ENCODE measurements around the gene ADGRE2. TPM values are rescaled to one million over a fixed set of nuclear protein-coding genes. Genes with fewer than 3 reads are reported as not detected.

Gene ADGRE2
- total and polyA plus RNA-seq, 2 donors (not counting 3 experiments of a cell fraction or from before 2014, with no cell fraction given), result not detected

DNA sequence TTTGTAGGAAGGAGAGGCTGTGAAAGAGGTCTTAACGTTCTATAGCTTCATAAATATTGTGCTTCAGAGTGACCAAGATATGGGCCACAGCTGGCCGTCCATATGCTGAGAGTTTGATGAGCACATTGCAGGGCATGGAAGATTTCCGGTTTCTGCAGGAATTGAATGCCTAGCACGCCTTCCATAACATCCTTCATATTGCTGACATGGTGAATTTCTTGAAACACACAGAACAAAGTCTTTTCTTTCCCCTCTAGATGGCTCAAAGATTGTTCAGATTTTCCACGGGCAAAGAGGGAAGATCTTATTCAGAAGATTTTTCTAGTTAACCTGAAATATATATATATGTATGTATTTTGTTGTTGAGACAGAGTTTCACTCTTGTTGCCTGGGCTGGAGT is 42.4 kb downstream of the ADGRE2 start:
- FAIRE-seq, result no peak
- no peaks in the 10 kb centered on the region for H3K4me1 ChIP-seq (ENCODE audit: control insufficient read depth, extremely low read depth, insufficient read depth, low read length)

DNA sequence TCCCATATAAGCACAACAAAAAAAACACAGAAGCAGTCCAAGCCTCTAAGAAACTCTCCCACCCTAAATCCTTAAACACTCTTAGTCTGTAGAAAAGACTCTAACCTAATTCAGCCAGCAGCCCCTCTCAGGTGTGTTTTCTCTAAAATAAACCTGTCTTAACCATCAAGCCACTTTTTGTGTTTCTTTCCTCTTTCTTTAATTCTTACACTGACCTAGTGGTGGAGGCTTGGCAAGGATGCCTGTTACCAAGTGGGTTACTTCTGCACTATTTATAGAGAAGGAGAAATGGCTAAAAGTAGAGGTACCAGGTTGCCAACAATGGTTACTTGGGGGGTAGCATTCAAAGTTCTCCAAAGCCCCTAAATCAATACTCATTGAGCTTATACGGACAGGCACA is 44.8 kb downstream of the ADGRE2 start:
- Histone ChIP-seq H4K20me1 (replicated peaks; ENCODE audit: control insufficient read depth, extremely low read depth, insufficient read depth, low read length) (no peaks in the 10 kb centered on the region), H3K36me3 (ENCODE audit: control insufficient read depth in 2 of 2, extremely low read depth in 1 of 2, insufficient read depth in 2 of 2, low read length in 2 of 2) (no peaks in the 10 kb centered on the region), H3K27me3 (ENCODE audit: control insufficient read depth in 2 of 2, insufficient read depth in 2 of 2, low read length in 2 of 2) (no peaks in the 10 kb centered on the region), H3K4me2 (ENCODE audit: insufficient read depth, low read length) (no peak overlapping the region), H3K4me3 (replicated peaks in 1 of 3; ENCODE audit: insufficient read depth in 1 of 3, low read depth in 1 of 3, low read length in 3 of 3) (no peak overlapping the region), H3K79me2 (ENCODE audit: control insufficient read depth, insufficient read depth, low read length) (no peaks in the 10 kb centered on the region), H3K9me3 (replicated peaks; ENCODE audit: control insufficient read depth, insufficient read depth, low read length) (no peaks in the 10 kb centered on the region), H3K4me1 (ENCODE audit: control insufficient read depth, extremely low read depth, insufficient read depth, low read length) (no peaks in the 10 kb centered on the region), H2AFZ (ENCODE audit: low read depth, low read length) (no peak overlapping the region), H3K27ac (ENCODE audit: insufficient read depth, low read depth, low read length) (no peak overlapping the region), H3K9me1 (replicated peaks; ENCODE audit: control insufficient read depth, extremely low read depth, insufficient read depth, low read length) (no peaks in the 10 kb centered on the region), H3K9ac (replicated peaks; ENCODE audit: extremely low read depth, insufficient read depth, low read length) (no peak overlapping the region)
- FAIRE-seq (no peak), DNase-seq (ENCODE audit: low read depth, low spot score) (no peak)
- BruUV-seq (replicated peaks), result no TSS peak
- CTCF ChIA-PET, result no interaction called here
- dilution Hi-C loops (cut with MboI; ENCODE audit: extremely low pct_ligation_motif_present, low sequenced_read_pairs), result no loop called here
- intact Hi-C loops (cut with micrococcal nuclease), result no loop called here
- POLR2A ChIA-PET, result no interaction called here
- TF ChIP-seq JUN (IDR thresholded peaks at IDR 0.05; ENCODE audit: borderline replicate concordance, insufficient read depth, insufficient read length, low read depth) (no peak), CTCF (IDR thresholded peaks at IDR 0.05; ENCODE audit: extremely low read depth in 1 of 2, insufficient read depth in 1 of 2, low read depth in 1 of 2, low read length in 2 of 2) (no peak), POLR2A (IDR thresholded peaks at IDR 0.05; ENCODE audit: low read depth, low read length) (no peak), MYC (IDR thresholded peaks at IDR 0.05; ENCODE audit: low read depth, low read length) (no peak), GATA2 (IDR thresholded peaks at IDR 0.05; ENCODE audit: insufficient read depth, insufficient read length, low read depth, low read length) (no peak), POLR2AphosphoS5 (IDR thresholded peaks at IDR 0.05; ENCODE audit: insufficient read depth, low read depth, low read length) (no peak), EZH2 (IDR thresholded peaks at IDR 0.05; ENCODE audit: borderline replicate concordance, low read depth, low read length, severe bottlenecking) (no peak), FOS (IDR thresholded peaks at IDR 0.05; ENCODE audit: borderline replicate concordance, insufficient read depth, low read length) (no peak)
- TF ChIP-seq, protein P1, sequence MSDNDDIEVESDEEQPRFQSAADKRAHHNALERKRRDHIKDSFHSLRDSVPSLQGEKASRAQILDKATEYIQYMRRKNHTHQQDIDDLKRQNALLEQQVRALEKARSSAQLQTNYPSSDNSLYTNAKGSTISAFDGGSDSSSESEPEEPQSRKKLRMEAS (IDR thresholded peaks at IDR 0.05; ENCODE audit: insufficient read depth, insufficient read length), result no peak

More for the DNA sequence above, 42.4 kb downstream of the ADGRE2 start:
- no peaks in the 10 kb centered on the region for H3K79me2 ChIP-seq (ENCODE audit: control insufficient read depth, insufficient read depth, low read length)
- H3K9me1 ChIP-seq (replicated peaks; ENCODE audit: control insufficient read depth, extremely low read depth, insufficient read depth, low read length), result no peaks in the 10 kb centered on the region
- no peaks in the 10 kb centered on the region for H3K27me3 ChIP-seq (ENCODE audit: control insufficient read depth in 2 of 2, insufficient read depth in 2 of 2, low read length in 2 of 2)
- no peaks in the 10 kb centered on the region for H4K20me1 ChIP-seq (replicated peaks; ENCODE audit: control insufficient read depth, extremely low read depth, insufficient read depth, low read length)
- DNase-seq (ENCODE audit: low read depth, low spot score), result no peak
- no peaks in the 10 kb centered on the region for H3K36me3 ChIP-seq (ENCODE audit: control insufficient read depth in 2 of 2, extremely low read depth in 1 of 2, insufficient read depth in 2 of 2, low read length in 2 of 2)
- H2AFZ ChIP-seq (ENCODE audit: low read depth, low read length), result no peak overlapping the region
- CTCF ChIA-PET, result no interaction called here
- POLR2A ChIA-PET, result no interaction called here
- H3K4me2 ChIP-seq (ENCODE audit: insufficient read depth, low read length), result no peak overlapping the region
- no peak overlapping the region for H3K4me3 ChIP-seq (replicated peaks in 1 of 3; ENCODE audit: insufficient read depth in 1 of 3, low read depth in 1 of 3, low read length in 3 of 3)
- H3K9ac ChIP-seq (replicated peaks; ENCODE audit: extremely low read depth, insufficient read depth, low read length), result no peak overlapping the region
- H3K27ac ChIP-seq (ENCODE audit: insufficient read depth, low read depth, low read length), result no peak overlapping the region
- no peak for TF ChIP-seq MYC (IDR thresholded peaks at IDR 0.05; ENCODE audit: low read depth, low read length)
- intact Hi-C loops (cut with micrococcal nuclease), result no loop called here
- dilution Hi-C loops (cut with MboI; ENCODE audit: extremely low pct_ligation_motif_present, low sequenced_read_pairs), result no loop called here
- no peaks in the 10 kb centered on the region for H3K9me3 ChIP-seq (replicated peaks; ENCODE audit: control insufficient read depth, insufficient read depth, low read length)
- no TSS peak for BruUV-seq (replicated peaks)

All from endothelial cell of umbilical vein (primary cell).